WTC11 (cell line): ENCODE results near the gene SAT2. TPM values are rescaled to one million over a fixed set of nuclear protein-coding genes. Genes with fewer than 3 reads are reported as not detected.

Experiments
- ATAC-seq: fragments of 200-7000 bp; cut with Tn5 transposase; 2 replicates; pipeline ENCODE4 v1.10.0; 2021; ENCODE audit warnings: mild to moderate bottlenecking, moderate library complexity
- CTCF ChIA-PET: fragments of 300-600 bp; sonication (Branson Sonifier 250); formaldehyde crosslinking; loops from one replicate; lab custom pipeline; 2021; ENCODE audit warnings: antibody characterized with exemption; lab: Charles Lee
- POLR2A ChIA-PET: fragments of 350-600 bp; sonication (Branson Sonifier 250); formaldehyde crosslinking; loops from one replicate; lab custom pipeline; 2021; ENCODE audit warnings: antibody characterized with exemption; lab: Charles Lee
- DNase-seq: peaks from one replicate; pipeline ENCODE4 v3.0.0; 2021; ENCODE audit warnings: low spot score
- H3K27ac Mint-ChIP-seq: 2 replicates; pipeline ENCODE4 v1.8.0; 2021; ENCODE audit warnings: mixed read lengths
- H3K27me3 Mint-ChIP-seq: 2 replicates; pipeline ENCODE4 v1.8.0; 2021; ENCODE audit warnings: low read depth, mild to moderate bottlenecking, moderate library complexity, mixed read lengths
- H3K36me3 Mint-ChIP-seq: 2 replicates; pipeline ENCODE4 v1.8.0; 2021; ENCODE audit warnings: mixed read lengths
- H3K4me1 Mint-ChIP-seq: 2 replicates; pipeline ENCODE4 v1.8.0; 2022; ENCODE audit warnings: mixed read lengths
- H3K4me3 Mint-ChIP-seq: 2 replicates; pipeline ENCODE4 v1.8.0; 2021; ENCODE audit warnings: mild to moderate bottlenecking, moderate library complexity, mixed read lengths
- H3K9me3 Mint-ChIP-seq: 2 replicates; pipeline ENCODE4 v1.8.0; 2021; ENCODE audit warnings: mixed read lengths
- CREM ChIP-seq: sonication (generic); formaldehyde crosslinking; IDR thresholded peaks from 2 replicates; pipeline ENCODE4 v1.8.1; 2022; ENCODE audit warnings: mild to moderate bottlenecking, missing genetic modification reagents, moderate library complexity
- E2F4 ChIP-seq: sonication (generic); formaldehyde crosslinking; IDR thresholded peaks from 2 replicates; pipeline ENCODE4 v1.8.1; 2022; ENCODE audit warnings: low read depth, mild to moderate bottlenecking, moderate library complexity, missing genetic modification reagents, borderline replicate concordance
- EMX1 ChIP-seq: fragments of 250-450 bp; sonication (Bioruptor Pico); IDR thresholded peaks from 2 replicates; pipeline ENCODE4 v1.8.0; 2021; ENCODE audit warnings: mild to moderate bottlenecking
- GABPB1 ChIP-seq: sonication (generic); formaldehyde crosslinking; IDR thresholded peaks from 2 replicates; pipeline ENCODE4 v1.8.1; 2023; ENCODE audit warnings: mild to moderate bottlenecking, missing genetic modification reagents
- KAT7 ChIP-seq: sonication (generic); formaldehyde crosslinking; IDR thresholded peaks from 2 replicates; pipeline ENCODE4 v1.8.1; 2023; ENCODE audit warnings: missing genetic modification reagents, mild to moderate bottlenecking, borderline replicate concordance
- NR1H2 ChIP-seq: sonication (generic); formaldehyde crosslinking; IDR thresholded peaks from 2 replicates; pipeline ENCODE4 v1.9.0; 2021; ENCODE audit warnings: mild to moderate bottlenecking, moderate library complexity, missing genetic modification reagents
- PRRX2 ChIP-seq: fragments of 250-450 bp; sonication (Bioruptor Pico); IDR thresholded peaks from 2 replicates; pipeline ENCODE4 v1.8.0; 2021; ENCODE audit warnings: mild to moderate bottlenecking
- ZNF121 ChIP-seq: sonication (generic); formaldehyde crosslinking; IDR thresholded peaks from 2 replicates; pipeline ENCODE4 v1.8.0; 2023; ENCODE audit warnings: missing genetic modification reagents
- ZNF138 ChIP-seq: sonication (generic); formaldehyde crosslinking; conservative IDR thresholded peaks from 2 replicates; pipeline ENCODE4 v1.8.1; 2022; ENCODE audit warnings: mild to moderate bottlenecking, moderate library complexity, missing genetic modification reagents
- ZNF263 ChIP-seq: sonication (generic); formaldehyde crosslinking; IDR thresholded peaks from 2 replicates; pipeline ENCODE4 v1.8.1; 2022; ENCODE audit warnings: low read depth, mild to moderate bottlenecking, moderate library complexity, missing genetic modification reagents
- total RNA-seq: library from RNA; stranded (reverse); gene quantifications from 3 replicates; pipeline ENCODE4 v1.2.3, GENCODE V29; 2021
- TF ChIP-seq, protein P1 (sequence below): fragments of 250-450 bp; sonication (Bioruptor Pico); IDR thresholded peaks from 2 replicates; pipeline ENCODE4 v1.9.0; 2021; ENCODE audit warnings: mild to moderate bottlenecking
- TF ChIP-seq, protein P2 (sequence below): sonication (generic); formaldehyde crosslinking; IDR thresholded peaks from 2 replicates; pipeline ENCODE4 v1.8.0; 2023; ENCODE audit warnings: missing genetic modification reagents
- TF ChIP-seq, protein P3 (sequence below): sonication (generic); formaldehyde crosslinking; IDR thresholded peaks from 2 replicates; pipeline ENCODE4 v1.8.0; 2022; ENCODE audit warnings: mild to moderate bottlenecking, missing genetic modification reagents
- TF ChIP-seq, protein P4 (sequence below): fragments of 200-600 bp; IDR thresholded peaks from 2 replicates; pipeline ENCODE4 v1.8.0; 2022; ENCODE audit warnings: antibody characterized with exemption

Gene SAT2
- total RNA-seq, 1 experiment from 2014 or later = 75.8 TPM

DNA sequence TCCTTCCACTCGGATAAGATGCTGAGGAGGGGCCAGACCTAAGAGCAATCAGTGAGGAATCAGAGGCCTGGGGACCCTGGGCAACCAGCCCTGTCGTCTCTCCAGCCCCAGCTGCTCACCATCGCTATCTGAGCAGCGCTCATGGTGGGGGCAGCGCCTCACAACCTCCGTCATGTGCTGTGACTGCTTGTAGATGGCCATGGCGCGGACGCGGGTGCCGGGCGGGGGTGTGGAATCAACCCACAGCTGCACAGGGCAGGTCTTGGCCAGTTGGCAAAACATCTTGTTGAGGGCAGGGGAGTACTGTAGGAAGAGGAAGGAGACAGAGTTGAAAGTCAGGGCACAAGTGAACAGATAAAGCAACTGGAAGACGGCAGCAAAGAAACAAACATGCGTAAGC, 47.3 kb upstream of the SAT2 start:
- Mint-ChIP-seq H3K27ac (peak overlapping the region; percentile 80; the same call in 1 of the 2 replicates), H3K36me3 (peaks cover 51% of the 10 kb centered on the region), H3K27me3 (no peaks in the 10 kb centered on the region; the same call in 1 of the 2 replicates), H3K9me3 (peaks cover 10% of the 10 kb centered on the region), H3K4me3 (no peak overlapping the region), H3K4me1 (peaks cover 44% of the 10 kb centered on the region)
- TF ChIP-seq, protein P1, sequence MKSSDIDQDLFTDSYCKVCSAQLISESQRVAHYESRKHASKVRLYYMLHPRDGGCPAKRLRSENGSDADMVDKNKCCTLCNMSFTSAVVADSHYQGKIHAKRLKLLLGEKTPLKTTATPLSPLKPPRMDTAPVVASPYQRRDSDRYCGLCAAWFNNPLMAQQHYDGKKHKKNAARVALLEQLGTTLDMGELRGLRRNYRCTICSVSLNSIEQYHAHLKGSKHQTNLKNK = no peak
- TF ChIP-seq, protein P2, sequence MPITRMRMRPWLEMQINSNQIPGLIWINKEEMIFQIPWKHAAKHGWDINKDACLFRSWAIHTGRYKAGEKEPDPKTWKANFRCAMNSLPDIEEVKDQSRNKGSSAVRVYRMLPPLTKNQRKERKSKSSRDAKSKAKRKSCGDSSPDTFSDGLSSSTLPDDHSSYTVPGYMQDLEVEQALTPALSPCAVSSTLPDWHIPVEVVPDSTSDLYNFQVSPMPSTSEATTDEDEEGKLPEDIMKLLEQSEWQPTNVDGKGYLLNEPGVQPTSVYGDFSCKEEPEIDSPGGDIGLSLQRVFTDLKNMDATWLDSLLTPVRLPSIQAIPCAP = no peak
- TF ChIP-seq ZNF263 (CRISPR knock-in tag) (no peak), PRRX2 (CRISPR knock-in tag) (no peak), NR1H2 (no peak), ZNF138 (no peak), EMX1 (CRISPR knock-in tag) (no peak), GABPB1 (no peak)
- TF ChIP-seq, protein P3, sequence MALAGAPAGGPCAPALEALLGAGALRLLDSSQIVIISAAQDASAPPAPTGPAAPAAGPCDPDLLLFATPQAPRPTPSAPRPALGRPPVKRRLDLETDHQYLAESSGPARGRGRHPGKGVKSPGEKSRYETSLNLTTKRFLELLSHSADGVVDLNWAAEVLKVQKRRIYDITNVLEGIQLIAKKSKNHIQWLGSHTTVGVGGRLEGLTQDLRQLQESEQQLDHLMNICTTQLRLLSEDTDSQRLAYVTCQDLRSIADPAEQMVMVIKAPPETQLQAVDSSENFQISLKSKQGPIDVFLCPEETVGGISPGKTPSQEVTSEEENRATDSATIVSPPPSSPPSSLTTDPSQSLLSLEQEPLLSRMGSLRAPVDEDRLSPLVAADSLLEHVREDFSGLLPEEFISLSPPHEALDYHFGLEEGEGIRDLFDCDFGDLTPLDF = no peak
- ATAC-seq (no peak), DNase-seq (no peak)
- CTCF ChIA-PET = interaction anchor here (0.7 to 4.8 kb wide), 5 partner anchors 12 to 72 kb away, joined by 3 to 74 read pairs (median 5); partner anchors contain the start of genes ATP1B2, TP53 and WRAP53
- POLR2A ChIA-PET = interaction anchor here (0.9 to 4.0 kb wide), 2 partner anchors 12 to 47 kb away, joined by 3 to 29 read pairs; partner anchors contain the start of genes SAT2, TP53 and WRAP53

- no peaks in the 10 kb centered on the region; the same call in 1 of the 2 replicates for H3K27me3 Mint-ChIP-seq
- no peak overlapping the region for H3K4me3 Mint-ChIP-seq
- CTCF ChIA-PET = interaction anchor here (0.6 to 4.8 kb wide), 29 partner anchors 9 to 269 kb away, joined by 3 to 74 read pairs (median 5); partner anchors contain the start of genes ATP1B2, EFNB3, FXR2 and MPDU1
- ATAC-seq (no peak), DNase-seq (peak; percentile 78)
- POLR2A ChIA-PET = interaction anchor here (0.6 to 2.4 kb wide), 4 partner anchors 9 to 16 kb away, joined by 3 to 12 read pairs (median 4); partner anchors contain the start of gene TP53
- peaks cover 31% of the 10 kb centered on the region for H3K4me1 Mint-ChIP-seq
- H3K36me3 Mint-ChIP-seq = peaks cover 64% of the 10 kb centered on the region
- H3K9me3 Mint-ChIP-seq = peaks cover 10% of the 10 kb centered on the region
- TF ChIP-seq, protein P4, sequence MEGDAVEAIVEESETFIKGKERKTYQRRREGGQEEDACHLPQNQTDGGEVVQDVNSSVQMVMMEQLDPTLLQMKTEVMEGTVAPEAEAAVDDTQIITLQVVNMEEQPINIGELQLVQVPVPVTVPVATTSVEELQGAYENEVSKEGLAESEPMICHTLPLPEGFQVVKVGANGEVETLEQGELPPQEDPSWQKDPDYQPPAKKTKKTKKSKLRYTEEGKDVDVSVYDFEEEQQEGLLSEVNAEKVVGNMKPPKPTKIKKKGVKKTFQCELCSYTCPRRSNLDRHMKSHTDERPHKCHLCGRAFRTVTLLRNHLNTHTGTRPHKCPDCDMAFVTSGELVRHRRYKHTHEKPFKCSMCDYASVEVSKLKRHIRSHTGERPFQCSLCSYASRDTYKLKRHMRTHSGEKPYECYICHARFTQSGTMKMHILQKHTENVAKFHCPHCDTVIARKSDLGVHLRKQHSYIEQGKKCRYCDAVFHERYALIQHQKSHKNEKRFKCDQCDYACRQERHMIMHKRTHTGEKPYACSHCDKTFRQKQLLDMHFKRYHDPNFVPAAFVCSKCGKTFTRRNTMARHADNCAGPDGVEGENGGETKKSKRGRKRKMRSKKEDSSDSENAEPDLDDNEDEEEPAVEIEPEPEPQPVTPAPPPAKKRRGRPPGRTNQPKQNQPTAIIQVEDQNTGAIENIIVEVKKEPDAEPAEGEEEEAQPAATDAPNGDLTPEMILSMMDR = peak; percentile 58
- TF ChIP-seq E2F4 (CRISPR knock-in tag) = no peak
- TF ChIP-seq, protein P2 = no peak
- TF ChIP-seq CREM = no peak
- H3K27ac Mint-ChIP-seq = no peak overlapping the region; the same call in 1 of the 2 replicates
Measured at GRCh38 chr17:7673239-7673638, 45.6 kb upstream of the SAT2 start.

DNA sequence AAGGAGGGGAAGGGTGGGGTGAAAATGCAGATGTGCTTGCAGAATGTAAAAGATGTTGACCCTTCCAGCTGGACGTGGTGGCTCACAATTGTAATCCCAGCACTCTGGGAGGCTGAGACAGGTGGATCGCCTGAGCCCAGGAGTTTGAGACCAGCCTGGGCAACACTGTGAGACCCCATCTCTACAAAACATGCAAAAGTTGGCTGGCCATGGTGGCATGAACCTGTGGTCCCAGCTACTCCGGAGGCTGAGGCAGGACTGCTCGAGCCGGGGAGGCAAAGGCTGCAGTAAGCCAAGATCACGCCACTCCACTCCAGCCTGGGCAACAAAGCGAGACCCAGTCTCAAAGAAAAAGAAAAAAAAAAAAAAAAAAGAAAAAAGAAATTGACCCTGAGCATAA, 40.9 kb upstream of the SAT2 start:
- CTCF ChIA-PET = interaction anchor here (2.0 kb wide), 1 partner anchor 79 kb away, joined by 6 read pairs; no protein-coding TSS in a partner anchor
- Mint-ChIP-seq H3K36me3 (peaks cover 56% of the 10 kb centered on the region), H3K27ac (no peak overlapping the region), H3K9me3 (peaks cover 4% of the 10 kb centered on the region)
- TF ChIP-seq KAT7 (no peak), ZNF121 (peak; percentile 97)
- TF ChIP-seq, all 79 proteins: peak for 1
- POLR2A ChIA-PET = no interaction called here
- H3K4me3 Mint-ChIP-seq = no peak overlapping the region
- ATAC-seq (no peak), DNase-seq (no peak)
- no peaks in the 10 kb centered on the region for H3K27me3 Mint-ChIP-seq
- peaks cover 12% of the 10 kb centered on the region for H3K4me1 Mint-ChIP-seq
